Endothelial cell of umbilical vein (primary cell): ENCODE results near the gene MTMR3. TPM values are rescaled to one million over a fixed set of nuclear protein-coding genes. Genes with fewer than 3 reads are reported as not detected.

Source experiments
- BruUV-seq: library from RNA; stranded (reverse); fragments of 400-500 nt; replicated peaks from 2 replicates; lab custom pipeline; 2021; lab: Mats Ljungman, UMichigan
- CTCF ChIA-PET: fragments of 300-600, 350-600 bp; sonication (Branson Sonifier 250); formaldehyde crosslinking; loops from one replicate; lab custom pipeline; 2021; ENCODE audit warnings: antibody characterized with exemption, inconsistent platforms; lab: Charles Lee
- POLR2A ChIA-PET: fragments of 300-600, 350-600 bp; sonication (Branson Sonifier 250); formaldehyde crosslinking; loops from one replicate; lab custom pipeline; 2021; ENCODE audit warnings: antibody characterized with exemption, inconsistent platforms; lab: Charles Lee
- DNase-seq: peaks from one replicate; pipeline ENCODE4 v3.0.0-alpha.2; 2011; ENCODE audit warnings: low read depth, low spot score
- FAIRE-seq: peaks from 2 replicates; lab custom pipeline; 2011; peaks lifted over from hg19 to GRCh38; lab: Jason Lieb, UNC
- H2AFZ ChIP-seq: 2 replicates; pipeline ENCODE4 v1.6.0; 2012; ENCODE audit warnings: low read depth, low read length, control low read depth, inconsistent platforms
- H3K27ac ChIP-seq: 2 replicates; pipeline ENCODE4 v1.5.1; 2011; ENCODE audit warnings: low read depth, mild to moderate bottlenecking, control low read depth, low read length, moderate library complexity; ENCODE audit not compliant: insufficient read depth
- H3K27me3 ChIP-seq, 2 experiments: 2 replicates each; pipeline versions ENCODE4 v1.6.0 to v1.6.1; 2011; ENCODE audit warnings: low read length in 2 of 2, mixed read lengths in 1 of 2; ENCODE audit not compliant: control insufficient read depth in 2 of 2, insufficient read depth in 2 of 2
- H3K36me3 ChIP-seq, 2 experiments: 2 replicates in 1 of 2; 3 replicates in 1 of 2; pipeline ENCODE4 v1.5.1; 2011; ENCODE audit warnings: low read length in 2 of 2, mild to moderate bottlenecking in 1 of 2, moderate library complexity in 1 of 2; ENCODE audit not compliant: control insufficient read depth in 2 of 2, insufficient read depth in 2 of 2; ENCODE audit errors: extremely low read depth in 1 of 2
- H3K4me1 ChIP-seq: 3 replicates; pipeline ENCODE4 v1.5.1; 2011; ENCODE audit warnings: mild to moderate bottlenecking, low read length; ENCODE audit not compliant: control insufficient read depth, insufficient read depth; ENCODE audit errors: extremely low read depth
- H3K4me2 ChIP-seq: 2 replicates; pipeline ENCODE4 v1.6.1; 2011; ENCODE audit warnings: low read length, control low read depth, mixed read lengths; ENCODE audit not compliant: insufficient read depth
- H3K4me3 ChIP-seq, 3 experiments: fragments of 200-600 bp in 1 of 3; sonication (generic), shearing (Covaris generic) in 1 of 3; replicated peaks in 1 of 3; 2 replicates each; pipeline ENCODE4 v1.5.1; 2011 to 2016; ENCODE audit warnings: control low read depth in 3 of 3, low read length in 3 of 3, mild to moderate bottlenecking in 2 of 3, inconsistent platforms in 1 of 3, low read depth in 1 of 3, moderate library complexity in 1 of 3; ENCODE audit not compliant: insufficient read depth in 1 of 3
- H3K79me2 ChIP-seq: 2 replicates; pipeline ENCODE4 v1.6.0; 2012; ENCODE audit warnings: low read length, inconsistent platforms; ENCODE audit not compliant: control insufficient read depth, insufficient read depth
- H3K9ac ChIP-seq: replicated peaks from 2 replicates; pipeline ENCODE3; 2011; ENCODE audit warnings: low read length, control low read depth; ENCODE audit not compliant: insufficient read depth; ENCODE audit errors: extremely low read depth
- H3K9me1 ChIP-seq: replicated peaks from 3 replicates; pipeline ENCODE4 v1.6.0; 2011; ENCODE audit warnings: mild to moderate bottlenecking, low read length; ENCODE audit not compliant: control insufficient read depth, insufficient read depth; ENCODE audit errors: extremely low read depth
- H3K9me3 ChIP-seq: replicated peaks from 2 replicates; pipeline ENCODE4 v1.5.1; 2012; ENCODE audit warnings: low read length, inconsistent platforms; ENCODE audit not compliant: control insufficient read depth, insufficient read depth
- H4K20me1 ChIP-seq: replicated peaks from 2 replicates; pipeline ENCODE3; 2011; ENCODE audit warnings: mild to moderate bottlenecking, low read length; ENCODE audit not compliant: control insufficient read depth, insufficient read depth; ENCODE audit errors: extremely low read depth
- CTCF ChIP-seq, 2 donors: IDR thresholded peaks; 1 replicate in 1 of 2; 2 replicates in 1 of 2; pipeline ENCODE4 v1.5.1; 2011; ENCODE audit warnings: low read length in 2 of 2, mild to moderate bottlenecking in 2 of 2, moderate library complexity in 2 of 2, control low read depth in 1 of 2, inconsistent platforms in 1 of 2, low read depth in 1 of 2; ENCODE audit not compliant: insufficient read depth in 1 of 2; ENCODE audit errors: extremely low read depth in 1 of 2
- EZH2 ChIP-seq: IDR thresholded peaks from 2 replicates; pipeline ENCODE4 v1.6.1; 2012; ENCODE audit warnings: borderline replicate concordance, low read depth, mild to moderate bottlenecking, moderate library complexity, low read length, inconsistent platforms; ENCODE audit not compliant: severe bottlenecking
- FOS ChIP-seq: IDR thresholded peaks from 2 replicates; pipeline ENCODE4 v1.6.1; 2011; ENCODE audit warnings: mild to moderate bottlenecking, low read length, moderate library complexity, borderline replicate concordance; ENCODE audit not compliant: insufficient read depth
- GATA2 ChIP-seq: IDR thresholded peaks from 2 replicates; pipeline ENCODE4 v1.7.0; 2011; ENCODE audit warnings: low read depth, mild to moderate bottlenecking, moderate library complexity, mixed read lengths, low read length; ENCODE audit not compliant: insufficient read length, insufficient read depth
- JUN ChIP-seq: IDR thresholded peaks from 2 replicates; pipeline ENCODE4 v1.6.1; 2011; ENCODE audit warnings: borderline replicate concordance, low read depth; ENCODE audit not compliant: insufficient read length, insufficient read depth
- MAX ChIP-seq: IDR thresholded peaks from 2 replicates; pipeline ENCODE4 v1.6.1; 2011; ENCODE audit not compliant: insufficient read depth, insufficient read length
- MYC ChIP-seq: IDR thresholded peaks from one replicate; pipeline ENCODE4 v1.6.1; 2011; ENCODE audit warnings: mild to moderate bottlenecking, low read depth, low read length
- POLR2A ChIP-seq: IDR thresholded peaks from 2 replicates; pipeline ENCODE4 v1.6.1; 2012; ENCODE audit warnings: low read depth, mild to moderate bottlenecking, control low read depth, low read length
- POLR2AphosphoS5 ChIP-seq: IDR thresholded peaks from 2 replicates; pipeline ENCODE4 v1.6.1; 2012; ENCODE audit warnings: low read depth, mild to moderate bottlenecking, control low read depth, low read length, moderate library complexity; ENCODE audit not compliant: insufficient read depth
- dilution Hi-C: fragments of 300-500 bp; cut with MboI; formaldehyde crosslinking; loops from one replicate; pipeline ENCODE4 v1.15.0; 2019; ENCODE audit warnings: low sequenced_read_pairs; ENCODE audit not compliant: extremely low pct_ligation_motif_present
- intact Hi-C: fragments of 100-400 bp; cut with micrococcal nuclease; formaldehyde crosslinking; loops from one replicate; pipeline ENCODE4 v1.10.0; 2022
- polyA plus RNA-seq, 4 experiments: library from polyadenylated mRNA; depleted of rRNA in 3 of 4; stranded (reverse) in 3 of 4; unstranded in 1 of 4; fragments of >200 nt; gene quantifications; 2 replicates each; pipeline versions ENCODE4 v1.2.1 to v1.2.3, GENCODE V29; 2011 to 2012; ENCODE audit warnings: missing spikeins in 1 of 4
- total RNA-seq: library from RNA; stranded (reverse); gene quantifications from 2 replicates; pipeline ENCODE4 v1.2.3, GENCODE V29; 2021

Gene MTMR3
- total and polyA plus RNA-seq, 2 donors (not counting 3 experiments of a cell fraction or from before 2014, with no cell fraction given): 30.1 to 36.5 TPM

DNA sequence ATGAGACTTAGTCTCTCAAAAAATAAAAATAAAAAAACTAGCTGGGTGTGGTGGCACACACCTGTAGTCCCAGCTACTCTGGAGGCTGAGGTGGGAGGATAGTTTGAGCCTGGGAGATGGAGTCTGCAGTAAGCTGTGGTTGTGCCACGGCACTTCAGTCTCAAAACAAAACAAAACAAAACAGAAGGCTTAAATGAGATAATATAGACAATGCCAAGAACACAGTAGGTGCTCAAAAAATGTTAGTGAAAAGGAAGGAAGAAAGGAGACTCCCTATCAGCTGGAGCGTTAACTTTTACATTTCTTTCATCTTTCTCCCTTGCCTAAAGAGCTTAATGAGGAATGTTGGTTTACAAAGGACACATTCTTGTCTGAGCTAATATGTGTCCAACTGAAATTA lies 40.8 kb upstream of the MTMR3 start:
- Histone ChIP-seq H2AFZ (no peak overlapping the region), H3K79me2 (peaks cover 7% of the 10 kb centered on the region), H3K36me3 (no peaks in the 10 kb centered on the region), H3K9me3 (no peaks in the 10 kb centered on the region), H3K9ac (no peak overlapping the region), H3K4me1 (peaks cover 10% of the 10 kb centered on the region), H3K4me2 (no peak overlapping the region), H3K4me3 (no peak overlapping the region), H3K9me1 (no peaks in the 10 kb centered on the region), H4K20me1 (no peaks in the 10 kb centered on the region), H3K27me3 (no peaks in the 10 kb centered on the region), H3K27ac (no peak overlapping the region)
- dilution Hi-C loops (no loop called here), intact Hi-C loops (no loop called here)
- no peak for TF ChIP-seq POLR2A
- TF ChIP-seq JUN: no peak
- no peak for TF ChIP-seq MYC
- TF ChIP-seq MAX: no peak
- TF ChIP-seq POLR2AphosphoS5: no peak
- TF ChIP-seq FOS: no peak
- TF ChIP-seq CTCF (IDR thresholded peaks at IDR 0.05; ENCODE audit: extremely low read depth in 1 of 2, insufficient read depth in 1 of 2, low read depth in 1 of 2, low read length in 2 of 2): no peak
- TF ChIP-seq GATA2: no peak
- no peak for TF ChIP-seq EZH2
- no TSS peak for BruUV-seq
- DNase-seq (no peak), FAIRE-seq (no peak)
- CTCF ChIA-PET: interaction anchor here (2.2 kb wide), 1 partner anchor 163 kb away, joined by 12 read pairs; no protein-coding TSS in a partner anchor
- POLR2A ChIA-PET: no interaction called here
